OCI-LY7 (cell line): ENCODE data around the gene NTF3. TPM values are rescaled to one million over a fixed set of nuclear protein-coding genes. Genes with fewer than 3 reads are reported as not detected.

Experiments
- BruUV-seq: library from RNA; stranded (reverse); fragments of 400-500 nt; replicated peaks from 2 replicates; lab custom pipeline; 2021; lab: Mats Ljungman, UMichigan
- CTCF ChIA-PET: fragments of 300-600 bp; sonication (Branson Sonifier 250); formaldehyde crosslinking; loops from one replicate; lab custom pipeline; 2022; ENCODE audit warnings: antibody characterized with exemption; ENCODE audit not compliant: unreplicated experiment; lab: Charles Lee
- POLR2A ChIA-PET: fragments of 300-600 bp; sonication (Branson Sonifier 250); formaldehyde crosslinking; loops from one replicate; lab custom pipeline; 2022; ENCODE audit warnings: antibody characterized with exemption; lab: Charles Lee
- DNase-seq: peaks from one replicate; pipeline ENCODE4 v3.0.0-alpha.2; 2015; ENCODE audit warnings: low spot score
- H2AFZ ChIP-seq: fragments of 200-600 bp; sonication (generic), shearing (Covaris generic); 2 replicates; pipeline ENCODE4 v1.6.1; 2014; ENCODE audit warnings: mild to moderate bottlenecking, antibody characterized with exemption, low read length, moderate library complexity
- H3K27ac ChIP-seq: fragments of 200-600 bp; sonication (generic); 2 replicates; pipeline ENCODE4 v1.5.1; 2014; ENCODE audit warnings: mixed run types, low read depth, mild to moderate bottlenecking, moderate library complexity, low read length, inconsistent platforms; ENCODE audit not compliant: poor library complexity, severe bottlenecking
- H3K36me3 ChIP-seq: fragments of 200-600 bp; sonication (generic); 2 replicates; pipeline ENCODE4 v1.6.1; 2014; ENCODE audit warnings: mild to moderate bottlenecking, antibody characterized with exemption, low read length, moderate library complexity, mixed read lengths; ENCODE audit not compliant: insufficient read depth
- H3K4me1 ChIP-seq: fragments of 200-600 bp; sonication (generic); 2 replicates; pipeline ENCODE4 v1.5.1; 2014; ENCODE audit warnings: mild to moderate bottlenecking, low read length; ENCODE audit not compliant: insufficient read depth, poor library complexity, severe bottlenecking
- H3K4me2 ChIP-seq: fragments of 200-600 bp; sonication (generic); 2 replicates; pipeline ENCODE4 v1.6.1; 2014; ENCODE audit warnings: mild to moderate bottlenecking, low read length
- H3K4me3 ChIP-seq: fragments of 200-600 bp; sonication (generic); 2 replicates; pipeline ENCODE4 v1.5.1; 2014; ENCODE audit warnings: mild to moderate bottlenecking, low read depth, low read length; ENCODE audit not compliant: poor library complexity, severe bottlenecking
- H3K79me2 ChIP-seq: fragments of 200-600 bp; sonication (generic); 2 replicates; pipeline ENCODE4 v1.6.1; 2016; ENCODE audit warnings: low read depth, mild to moderate bottlenecking, low read length, moderate library complexity, mixed read lengths; ENCODE audit not compliant: insufficient read depth
- H3K9me2 ChIP-seq: fragments of 200-600 bp; sonication (generic); 2 replicates; pipeline ENCODE4 v1.6.1; 2016; ENCODE audit warnings: mild to moderate bottlenecking, low read length, mixed read lengths; ENCODE audit not compliant: insufficient read depth
- H3K9me3 ChIP-seq: fragments of 200-600 bp; sonication (generic); 2 replicates; pipeline ENCODE4 v1.6.1; 2014; ENCODE audit warnings: mild to moderate bottlenecking, mixed run types, low read length, mixed read lengths
- H4K20me1 ChIP-seq: fragments of 200-600 bp; sonication (generic); 2 replicates; pipeline ENCODE4 v1.6.1; 2014; ENCODE audit warnings: mild to moderate bottlenecking, antibody characterized with exemption, low read length, moderate library complexity, mixed read lengths; ENCODE audit not compliant: insufficient read depth
- CTCF ChIP-seq: fragments of 200-600 bp; sonication (generic); conservative IDR thresholded peaks from 2 replicates; pipeline ENCODE4 v1.5.1; 2014; ENCODE audit warnings: mild to moderate bottlenecking, antibody characterized with exemption, low read length, moderate library complexity, mixed read lengths
- EZH2phosphoT487 ChIP-seq: fragments of 200-600 bp; sonication (generic); IDR thresholded peaks from 2 replicates; pipeline ENCODE4 v1.6.1; 2018; ENCODE audit warnings: low read depth, borderline replicate concordance, mild to moderate bottlenecking, mixed run types, antibody characterized with exemption, low read length, moderate library complexity, mixed read lengths
- intact Hi-C: fragments of 100-400 bp; cut with micrococcal nuclease; formaldehyde crosslinking; loops from one replicate; pipeline ENCODE4 v1.10.0; 2022; ENCODE audit not compliant: unreplicated experiment
- total RNA-seq, 2 experiments: library from RNA; depleted of rRNA in 1 of 2; stranded (reverse); fragments of >200 nt in 1 of 2; shearing (Covaris generic) in 1 of 2; gene quantifications; 2 replicates each; pipeline ENCODE4 v1.2.3, GENCODE V29; 2014 to 2022

NTF3 gene
- total RNA-seq, 2 experiments from 2014 or later, result 9.6 to 11.5 TPM

GRCh38 chr12:5537771-5538170, 105.9 kb downstream of the NTF3 start:
- CTCF ChIA-PET, result no interaction called here

More at GRCh38 chr12:5537771-5538170, 105.9 kb downstream of the NTF3 start:
- POLR2A ChIA-PET, result no interaction called here
- DNase-seq, result no peak
- Histone ChIP-seq H3K79me2 (no peaks in the 10 kb centered on the region), H3K9me2 (no peaks in the 10 kb centered on the region), H3K4me3 (no peak overlapping the region), H2AFZ (no peak overlapping the region), H3K4me1 (no peaks in the 10 kb centered on the region), H3K9me3 (no peaks in the 10 kb centered on the region), H3K27ac (no peak overlapping the region), H4K20me1 (no peaks in the 10 kb centered on the region), H3K4me2 (no peak overlapping the region), H3K36me3 (no peaks in the 10 kb centered on the region)
- BruUV-seq, result no TSS peak
- TF ChIP-seq EZH2phosphoT487 (no peak), CTCF (no peak)
- intact Hi-C loops, result no loop called here
